Activated CD8-positive, alpha-beta memory T cell treated with anti-CD3 and anti-CD28 coated beads for 36 hours (primary cell): ENCODE results near the gene SOBP. TPM values are rescaled to one million over a fixed set of nuclear protein-coding genes. Genes with fewer than 3 reads are reported as not detected.
"Not testable (repeated sequence)": the region's sequence is repeated elsewhere in the genome, so short reads cannot be mapped to it uniquely, and the experiment has no call there.

Experiments
- CTCF ChIA-PET: fragments of 350-600 bp; sonication (Branson Sonifier 250); formaldehyde crosslinking; loops from one replicate; lab custom pipeline; 2021; ENCODE audit warnings: antibody characterized with exemption; lab: Charles Lee
- POLR2A ChIA-PET: fragments of 350-600 bp; sonication (Branson Sonifier 250); formaldehyde crosslinking; loops from one replicate; lab custom pipeline; 2021; ENCODE audit warnings: antibody characterized with exemption; lab: Charles Lee
- total RNA-seq, 2 experiments: library from RNA; stranded (reverse); gene quantifications; one replicate each; pipeline ENCODE4 v1.2.3, GENCODE V29; 2021

SOBP gene
- total RNA-seq, 2 experiments from 2014 or later, result 1.0 to 1.6 TPM

- ChIA-PET POLR2A (no interaction called here), CTCF (no interaction called here)
These were observed 21.6 kb downstream of the SOBP start for GRCh38 chr6:107511511-107511993.

GRCh38 chr6:107513214-107513613, 23.3 kb downstream of the SOBP start:
- CTCF ChIA-PET, result no interaction called here

GRCh38 chr6:107515955-107516354, 26.0 kb downstream of the SOBP start:
- ChIA-PET CTCF (no interaction called here), POLR2A (no interaction called here)

More at GRCh38 chr6:107513214-107513613, 23.3 kb downstream of the SOBP start:
- POLR2A ChIA-PET, result no interaction called here

DNA sequence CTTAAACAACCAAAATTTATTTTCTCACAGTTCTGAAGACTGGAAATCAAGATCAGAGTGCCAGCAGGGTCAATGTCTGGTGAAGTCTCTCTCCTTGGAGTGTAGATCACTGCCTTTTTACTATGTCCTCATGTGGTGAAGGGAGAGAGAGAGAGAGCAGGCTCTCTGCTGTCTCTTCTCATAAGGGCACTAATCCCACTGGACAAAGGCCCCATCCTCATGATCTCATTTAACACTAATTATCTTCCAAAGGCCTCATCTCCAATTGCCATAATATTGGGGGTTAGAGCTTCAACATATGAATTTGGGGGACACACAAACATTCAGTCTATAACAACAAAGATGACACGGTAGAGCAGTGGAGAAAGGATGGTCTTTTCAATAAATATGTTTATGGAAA, 27.4 kb downstream of the SOBP start:
- POLR2A ChIA-PET, result no interaction called here

GRCh38 chr6:107519224-107519623, 29.3 kb downstream of the SOBP start:
- CTCF ChIA-PET, result not testable (repeated sequence)
- POLR2A ChIA-PET, result interaction anchor here (0.7 kb wide), 1 partner anchor 1223 kb away, joined by 8 read pairs; no protein-coding TSS in a partner anchor

More for the DNA sequence above, 27.4 kb downstream of the SOBP start:
- CTCF ChIA-PET, result no interaction called here

DNA sequence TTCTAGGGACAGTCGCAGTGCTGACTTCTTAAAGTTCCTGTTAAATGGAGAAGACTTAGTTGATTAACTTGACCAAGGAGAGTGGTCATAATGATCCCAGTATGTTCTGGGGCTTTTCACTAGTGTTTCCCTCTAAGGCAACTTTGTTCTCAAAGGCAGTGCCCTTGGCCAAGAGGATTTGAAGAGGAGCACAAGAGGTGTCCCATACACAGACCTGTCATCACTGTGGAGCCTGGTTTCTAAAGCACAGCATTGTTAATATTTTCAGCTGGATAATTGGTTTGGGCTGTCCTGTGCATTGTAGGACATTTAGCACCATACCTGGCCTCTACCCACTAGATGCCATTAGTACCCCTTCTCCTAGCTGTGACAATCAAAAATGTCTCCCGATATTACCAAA, 30.8 kb downstream of the SOBP start:
- CTCF ChIA-PET, result interaction anchor here (0.6 kb wide), 1 partner anchor 188 kb away, joined by 3 read pairs; no protein-coding TSS in a partner anchor
- POLR2A ChIA-PET, result not testable (repeated sequence)

DNA sequence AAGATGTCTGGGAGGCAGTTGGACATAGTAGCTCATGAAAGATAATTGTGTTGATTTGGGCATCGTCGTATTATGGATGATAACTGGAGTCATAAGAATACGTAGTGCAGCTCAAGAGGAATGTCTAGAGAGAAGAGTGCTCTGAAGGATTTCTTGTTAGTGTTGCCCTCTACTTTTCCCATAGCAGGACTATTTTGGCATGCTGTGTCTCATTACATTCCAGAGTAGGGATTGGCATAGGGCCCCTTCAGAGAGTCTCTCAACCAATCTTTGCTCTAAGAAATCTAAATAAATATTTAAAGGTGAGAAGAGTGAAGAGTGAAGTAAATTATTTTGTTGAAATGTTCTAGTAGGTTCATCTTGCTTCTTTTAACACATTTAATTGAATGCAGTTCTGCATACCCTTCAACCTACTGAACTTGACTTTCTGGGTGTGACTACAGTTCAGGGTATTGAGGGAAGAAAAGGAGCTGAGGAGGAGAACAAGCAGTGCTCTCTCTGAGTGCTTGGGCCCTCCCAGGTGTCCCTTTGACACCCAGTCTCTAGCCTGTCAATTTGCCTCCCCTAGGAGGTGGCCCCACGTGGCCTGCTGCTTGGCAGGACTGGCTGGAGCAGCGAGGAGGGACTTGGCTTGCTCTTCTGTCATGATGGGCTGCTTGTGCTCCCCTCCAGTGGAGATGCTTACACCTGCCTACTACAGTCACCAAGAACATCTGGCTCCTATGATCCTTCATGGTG, 33.3 kb downstream of the SOBP start:
- ChIA-PET POLR2A (no interaction called here), CTCF (no interaction called here)

DNA sequence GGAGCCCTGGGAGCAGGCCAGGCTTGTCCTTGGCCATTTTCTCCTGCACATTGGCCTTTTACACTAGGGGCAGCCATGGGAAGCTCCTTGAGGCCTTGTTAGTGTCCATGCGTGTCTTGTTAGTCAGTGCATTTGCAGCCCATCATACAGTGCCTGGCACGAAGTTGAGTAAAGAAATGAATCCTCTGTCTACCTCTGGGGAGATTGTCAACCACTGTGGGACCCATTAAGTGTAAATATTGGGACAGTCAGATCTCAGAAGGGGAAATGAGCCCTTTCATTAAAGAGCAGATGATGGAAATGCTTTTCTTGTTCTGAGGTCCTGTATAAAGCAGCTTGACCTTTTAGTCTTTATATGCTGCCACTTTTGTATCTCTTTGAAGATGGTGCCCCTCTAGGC, 33.9 kb downstream of the SOBP start:
- CTCF ChIA-PET, result no interaction called here
- POLR2A ChIA-PET, result no interaction called here

DNA sequence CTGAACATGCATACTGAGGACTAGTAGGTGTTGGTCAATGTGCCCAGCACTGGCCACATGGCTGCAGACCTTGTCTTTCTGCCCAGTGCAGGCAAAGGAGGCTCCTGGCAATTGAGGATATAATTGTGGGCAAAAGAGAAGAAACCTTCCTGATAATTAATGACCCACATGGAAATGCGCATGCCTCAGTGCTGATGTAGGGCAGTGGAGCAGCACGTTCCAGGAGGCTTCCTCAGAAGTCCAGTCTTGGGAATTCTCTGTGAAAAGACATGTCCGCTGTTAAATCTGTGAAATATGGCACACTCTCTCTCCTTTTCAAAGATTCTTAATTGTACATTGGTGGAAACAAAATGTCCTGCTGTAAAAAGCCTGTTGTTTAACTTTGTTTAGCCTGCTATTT, 34.7 kb downstream of the SOBP start:
- ChIA-PET CTCF (no interaction called here), POLR2A (no interaction called here)

DNA sequence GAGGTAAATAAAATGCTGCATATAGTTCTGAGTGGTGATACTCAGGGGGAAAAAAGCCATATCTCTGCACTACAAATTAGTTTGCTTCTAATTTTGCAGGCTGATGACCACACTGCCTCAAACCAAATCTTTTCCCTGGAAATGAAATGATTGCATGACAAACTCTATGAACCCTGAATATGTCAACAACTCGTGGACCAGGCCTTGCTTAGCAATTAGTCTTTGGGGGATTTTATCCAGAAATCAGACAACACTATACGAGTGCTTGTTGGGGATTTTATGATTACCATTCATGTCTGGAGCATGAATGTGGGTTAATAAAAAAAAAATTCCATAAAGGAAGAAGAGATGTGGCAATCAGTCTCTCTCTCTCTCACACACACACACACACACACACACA, 42.0 kb downstream of the SOBP start:
- ChIA-PET POLR2A (no interaction called here), CTCF (no interaction called here)

DNA sequence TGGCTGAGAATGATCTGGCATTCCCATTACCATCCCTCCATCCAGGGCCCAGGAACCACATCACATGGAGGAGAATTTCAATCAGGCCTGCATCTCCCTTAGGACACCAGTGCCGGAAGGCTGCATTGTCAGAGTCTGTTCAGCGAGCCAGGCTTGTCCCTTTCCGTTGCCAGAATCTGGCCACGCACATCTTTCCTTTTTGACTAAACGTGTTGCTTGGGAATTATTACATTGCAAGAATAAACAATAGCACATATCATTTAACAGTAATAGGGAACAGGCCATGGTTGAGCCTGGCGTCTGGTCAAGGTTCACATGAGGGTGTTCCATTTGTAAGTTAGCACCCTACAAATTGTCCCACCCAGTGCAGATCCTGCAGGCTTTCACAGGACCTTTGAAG, 42.8 kb downstream of the SOBP start:
- CTCF ChIA-PET, result no interaction called here
- POLR2A ChIA-PET, result interaction anchor here (0.6 kb wide), 1 partner anchor 10 kb away, joined by 7 read pairs; no protein-coding TSS in a partner anchor

- ChIA-PET CTCF (no interaction called here), POLR2A (no interaction called here)
These were observed 43.6 kb downstream of the SOBP start for GRCh38 chr6:107533415-107534059.

DNA sequence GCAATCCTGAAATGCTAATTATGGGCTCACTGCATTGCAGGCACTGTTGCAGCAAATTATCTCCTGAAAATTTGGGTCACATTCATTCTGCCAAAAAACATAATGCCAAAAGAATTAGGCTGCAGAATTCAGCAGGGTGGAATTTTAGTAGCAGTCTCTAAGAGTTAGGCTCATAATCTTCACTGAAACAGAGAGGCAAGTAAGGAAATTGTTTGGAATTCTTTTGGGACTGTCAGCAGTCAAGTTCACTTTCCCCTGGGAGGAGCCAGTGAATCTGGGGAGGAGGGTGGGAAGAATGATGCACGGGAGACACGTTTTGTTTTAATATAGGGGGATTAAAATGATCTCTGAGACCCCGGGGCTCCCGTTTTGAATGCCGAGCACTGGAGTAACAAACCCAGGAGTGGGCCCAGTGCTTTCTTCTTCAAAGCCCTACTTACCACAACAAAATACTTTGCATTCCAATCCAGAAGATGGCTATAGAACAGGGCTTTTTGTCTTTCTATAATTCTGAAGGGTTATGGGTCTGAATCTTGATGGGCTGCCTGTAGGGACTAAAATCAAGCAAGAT, 44.7 kb downstream of the SOBP start:
- CTCF ChIA-PET, result no interaction called here
- POLR2A ChIA-PET, result no interaction called here

DNA sequence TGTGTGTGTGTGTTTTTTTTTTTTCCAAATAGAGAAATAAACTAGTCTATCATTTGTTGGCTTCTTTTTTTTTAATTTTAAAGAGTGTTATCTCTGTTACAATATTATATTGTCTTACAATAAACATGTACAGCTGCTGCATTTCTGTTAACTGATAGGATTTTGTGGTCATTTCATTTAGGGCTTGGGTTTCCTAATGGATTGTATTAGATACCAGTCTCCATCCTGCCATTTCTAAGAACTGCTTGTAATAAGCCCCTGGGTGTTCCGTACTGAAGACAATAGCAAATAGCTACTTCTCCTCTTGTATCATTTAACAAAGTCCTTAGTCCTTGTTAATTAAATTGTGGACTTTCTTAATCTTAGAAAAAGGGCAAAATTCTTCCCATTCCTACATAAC, 45.7 kb downstream of the SOBP start:
- ChIA-PET POLR2A (no interaction called here), CTCF (interaction anchor here (0.7 kb wide), 1 partner anchor 163 kb away, joined by 3 read pairs; no protein-coding TSS in a partner anchor)

GRCh38 chr6:107536180-107536961, 46.5 kb downstream of the SOBP start:
- POLR2A ChIA-PET, result no interaction called here

GRCh38 chr6:107537559-107537958, 47.6 kb downstream of the SOBP start:
- POLR2A ChIA-PET, result no interaction called here
- CTCF ChIA-PET, result no interaction called here

More at GRCh38 chr6:107536180-107536961, 46.5 kb downstream of the SOBP start:
- CTCF ChIA-PET, result interaction anchor here (0.7 kb wide), 1 partner anchor 163 kb away, joined by 3 read pairs; no protein-coding TSS in a partner anchor

DNA sequence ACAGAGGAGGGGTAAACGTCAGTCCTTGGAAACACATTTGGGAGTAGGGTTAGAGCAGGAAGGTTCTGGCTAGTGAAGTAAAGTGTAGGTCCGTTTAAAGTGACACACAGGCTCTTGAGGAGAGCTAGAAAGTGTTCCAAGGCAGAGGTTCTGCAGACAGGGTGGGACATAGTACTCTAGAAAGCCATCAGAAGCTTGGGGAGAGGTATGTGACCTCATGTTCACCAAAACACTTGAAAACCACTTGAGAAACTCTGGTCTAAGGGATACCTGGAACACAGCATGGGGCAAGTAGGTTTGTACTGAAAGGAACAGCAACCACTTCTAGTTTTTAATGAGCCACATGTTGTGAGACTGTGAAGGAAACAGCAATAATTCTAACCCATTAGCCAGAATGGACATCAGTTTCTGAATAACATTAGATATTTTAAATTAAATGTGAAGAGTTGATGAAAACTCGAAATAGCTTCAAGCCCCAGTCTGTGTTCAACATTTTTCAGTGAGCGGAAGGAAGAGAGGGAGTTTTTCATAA, 49.0 kb downstream of the SOBP start:
- ChIA-PET CTCF (no interaction called here), POLR2A (no interaction called here)

GRCh38 chr6:107539409-107539808, 49.5 kb downstream of the SOBP start:
- CTCF ChIA-PET, result no interaction called here
- POLR2A ChIA-PET, result no interaction called here

GRCh38 chr6:107539849-107540464, 50.0 kb downstream of the SOBP start:
- ChIA-PET CTCF (no interaction called here), POLR2A (no interaction called here)
